ENCODE results near the gene B4GALT5.

DNA sequence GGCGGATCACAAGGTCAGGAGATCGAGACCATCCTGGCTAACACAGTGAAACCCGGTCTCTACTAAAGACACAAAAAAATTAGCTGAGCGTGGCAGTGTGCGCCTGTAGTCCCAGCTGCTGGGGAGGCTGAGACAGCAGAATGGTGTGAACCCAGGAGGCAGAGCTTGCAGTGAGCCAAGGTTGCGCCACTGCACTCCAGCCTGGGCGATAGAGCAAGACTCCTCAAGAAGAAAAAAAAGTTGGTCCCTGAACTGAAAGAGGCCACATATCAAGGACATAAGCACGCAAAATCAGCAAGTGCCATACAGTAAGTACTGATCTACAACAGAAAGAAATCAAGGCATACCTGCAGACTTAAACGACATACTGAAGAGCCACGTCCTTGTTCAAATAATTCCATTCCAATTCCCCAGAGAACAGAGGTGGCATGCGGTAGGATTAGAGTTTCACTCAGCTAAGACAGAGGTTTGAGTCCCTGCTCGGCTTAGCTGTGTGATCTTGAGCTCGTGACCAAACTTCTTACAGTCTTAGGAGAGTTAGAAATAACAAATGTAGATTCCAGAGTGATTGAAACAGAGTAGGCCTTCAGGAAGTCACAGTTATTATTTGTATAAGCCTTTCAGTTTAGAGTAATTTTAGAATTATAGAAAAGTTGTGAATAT, 29.2 kb downstream of the B4GALT5 start:
- TF ChIP-seq, protein P1, sequence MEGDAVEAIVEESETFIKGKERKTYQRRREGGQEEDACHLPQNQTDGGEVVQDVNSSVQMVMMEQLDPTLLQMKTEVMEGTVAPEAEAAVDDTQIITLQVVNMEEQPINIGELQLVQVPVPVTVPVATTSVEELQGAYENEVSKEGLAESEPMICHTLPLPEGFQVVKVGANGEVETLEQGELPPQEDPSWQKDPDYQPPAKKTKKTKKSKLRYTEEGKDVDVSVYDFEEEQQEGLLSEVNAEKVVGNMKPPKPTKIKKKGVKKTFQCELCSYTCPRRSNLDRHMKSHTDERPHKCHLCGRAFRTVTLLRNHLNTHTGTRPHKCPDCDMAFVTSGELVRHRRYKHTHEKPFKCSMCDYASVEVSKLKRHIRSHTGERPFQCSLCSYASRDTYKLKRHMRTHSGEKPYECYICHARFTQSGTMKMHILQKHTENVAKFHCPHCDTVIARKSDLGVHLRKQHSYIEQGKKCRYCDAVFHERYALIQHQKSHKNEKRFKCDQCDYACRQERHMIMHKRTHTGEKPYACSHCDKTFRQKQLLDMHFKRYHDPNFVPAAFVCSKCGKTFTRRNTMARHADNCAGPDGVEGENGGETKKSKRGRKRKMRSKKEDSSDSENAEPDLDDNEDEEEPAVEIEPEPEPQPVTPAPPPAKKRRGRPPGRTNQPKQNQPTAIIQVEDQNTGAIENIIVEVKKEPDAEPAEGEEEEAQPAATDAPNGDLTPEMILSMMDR (IDR thresholded peaks at IDR 0.05) = no peak
- no peak for TF ChIP-seq POLR2A (IDR thresholded peaks at IDR 0.05)
